WERI-Rb-1 (cell line): Measurements from ENCODE around the gene SNX24.

Experiments
- DNase-seq: peaks from one replicate; pipeline ENCODE4 v3.0.0-alpha.2; 2020
- H3K27ac ChIP-seq: fragments of 250-450 bp; sonication (Bioruptor Pico); 2 replicates; pipeline ENCODE4 v1.5.1; 2020; ENCODE audit warnings: mild to moderate bottlenecking, moderate library complexity
- H3K27me3 ChIP-seq: fragments of 250-450 bp; sonication (Bioruptor Pico); 2 replicates; pipeline ENCODE4 v1.5.1; 2021; ENCODE audit warnings: mild to moderate bottlenecking, low read depth, moderate library complexity; ENCODE audit not compliant: insufficient read depth, severe bottlenecking
- H3K36me3 ChIP-seq: fragments of 250-450 bp; sonication (Bioruptor Pico); 2 replicates; pipeline ENCODE4 v1.5.1; 2020; ENCODE audit warnings: mild to moderate bottlenecking, moderate library complexity
- H3K4me3 ChIP-seq: 2 replicates; pipeline ENCODE4 v1.5.1; 2011; ENCODE audit warnings: low read depth, mild to moderate bottlenecking, control low read depth, low read length
- H3K9me3 ChIP-seq: fragments of 250-450 bp; sonication (Bioruptor Pico); 2 replicates; pipeline ENCODE4 v1.5.1; 2021; ENCODE audit warnings: mild to moderate bottlenecking, moderate library complexity; ENCODE audit not compliant: severe bottlenecking
- CTCF ChIP-seq: IDR thresholded peaks from 2 replicates; pipeline ENCODE4 v1.5.1; 2011; ENCODE audit warnings: low read depth, mild to moderate bottlenecking, control low read depth, inconsistent platforms, low read length

SNX24 gene

GRCh38 chr5:122831984-122832383, 13.4 kb upstream of the SNX24 start:
- no peak for DNase-seq
- TF ChIP-seq CTCF = no peak
- H3K27me3 ChIP-seq = no peaks in the 10 kb centered on the region
- H3K36me3 ChIP-seq = peaks cover 12% of the 10 kb centered on the region
- H3K27ac ChIP-seq = no peak overlapping the region
- H3K4me3 ChIP-seq = no peak overlapping the region
- no peaks in the 10 kb centered on the region for H3K9me3 ChIP-seq

GRCh38 chr5:122835681-122836080, 9.7 kb upstream of the SNX24 start:
- no peak for DNase-seq
- no peak overlapping the region for H3K4me3 ChIP-seq
- H3K27ac ChIP-seq = no peak overlapping the region
- H3K9me3 ChIP-seq = no peaks in the 10 kb centered on the region
- TF ChIP-seq CTCF = no peak
- H3K36me3 ChIP-seq = no peaks in the 10 kb centered on the region
- no peaks in the 10 kb centered on the region for H3K27me3 ChIP-seq

GRCh38 chr5:122836947-122837346, 8.5 kb upstream of the SNX24 start:
- Histone ChIP-seq H3K4me3 (no peak overlapping the region), H3K27ac (no peak overlapping the region), H3K27me3 (no peaks in the 10 kb centered on the region), H3K9me3 (no peaks in the 10 kb centered on the region), H3K36me3 (no peaks in the 10 kb centered on the region)
- no peak for DNase-seq
- no peak for TF ChIP-seq CTCF

- TF ChIP-seq CTCF = no peak
- Histone ChIP-seq H3K4me3 (no peak overlapping the region), H3K9me3 (no peaks in the 10 kb centered on the region), H3K27ac (no peak overlapping the region), H3K36me3 (no peaks in the 10 kb centered on the region), H3K27me3 (no peaks in the 10 kb centered on the region)
- DNase-seq = no peak
Measured at GRCh38 chr5:122839731-122840130, 5.7 kb upstream of the SNX24 start.

- H3K9me3 ChIP-seq = no peaks in the 10 kb centered on the region
- no peak overlapping the region for H3K4me3 ChIP-seq
- no peak for TF ChIP-seq CTCF
- no peak overlapping the region for H3K27ac ChIP-seq
- no peaks in the 10 kb centered on the region for H3K27me3 ChIP-seq
- DNase-seq = no peak
- peaks cover 2% of the 10 kb centered on the region; the same call in 1 of the 2 replicates for H3K36me3 ChIP-seq
Measured at GRCh38 chr5:122842016-122842580, 3.3 kb upstream of the SNX24 start.
